ENCODE results near the gene GRIK4. TPM values are rescaled to one million over a fixed set of nuclear protein-coding genes. Genes with fewer than 3 reads are reported as not detected.

The GRIK4 gene
- total RNA-seq, 1 experiment from 2014 or later, result not detected

DNA sequence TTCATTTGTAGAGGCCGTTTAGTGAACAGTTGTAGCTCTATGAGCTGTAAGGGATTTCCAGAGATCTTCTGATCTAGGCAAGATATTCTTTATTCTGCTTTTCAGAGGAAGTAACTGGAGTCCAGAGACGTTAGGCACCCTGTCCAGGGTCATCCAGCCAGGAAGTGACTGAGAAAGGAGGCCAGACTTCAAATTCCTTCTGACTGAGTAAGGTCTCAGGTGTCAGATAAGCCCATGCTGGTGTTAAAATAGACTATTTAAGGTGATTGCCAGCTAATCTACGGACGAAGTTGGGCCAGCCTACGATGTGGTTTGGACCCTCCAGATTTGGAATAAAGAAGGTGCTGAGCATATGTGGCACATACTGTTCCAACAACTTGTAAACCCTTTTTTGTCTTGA, 54.6 kb downstream of the GRIK4 start:
- Histone ChIP-seq H3K36me3 (ENCODE audit: low read depth) (no peaks in the 10 kb centered on the region), H3K4me3 (no peak overlapping the region), H3K79me2 (ENCODE audit: low read depth) (no peaks in the 10 kb centered on the region), H3K27ac (no peak overlapping the region), H3F3A (ENCODE audit: insufficient read depth, low read depth) (peaks cover 5% of the 10 kb centered on the region; the same call in 1 of the 2 replicates), H3K27me3 (ENCODE audit: insufficient read depth, low read depth) (0 out of 2 replicates have a peak, but pooled peaks cover 3% of the 10 kb centered on the region), H3K9me3 (ENCODE audit: insufficient read depth, low read depth) (no peaks in the 10 kb centered on the region), H3K4me2 (peak overlapping the region; percentile 45), H3K4me1 (replicated peaks; ENCODE audit: insufficient read depth) (peaks cover 13% of the 10 kb centered on the region), H2AFZ (no peak overlapping the region), H3K9me2 (ENCODE audit: insufficient read depth) (no peaks in the 10 kb centered on the region), H4K20me1 (ENCODE audit: insufficient read depth) (no peaks in the 10 kb centered on the region)
- ChIA-PET CTCF (no interaction called here), POLR2A (ENCODE audit: unreplicated experiment) (no interaction called here)
- DNase-seq, result peak in 1 of 2 experiments; percentile 76
- no peak for TF ChIP-seq EZH2 (IDR thresholded peaks at IDR 0.05; ENCODE audit: low read depth)
- TF ChIP-seq, protein P1, sequence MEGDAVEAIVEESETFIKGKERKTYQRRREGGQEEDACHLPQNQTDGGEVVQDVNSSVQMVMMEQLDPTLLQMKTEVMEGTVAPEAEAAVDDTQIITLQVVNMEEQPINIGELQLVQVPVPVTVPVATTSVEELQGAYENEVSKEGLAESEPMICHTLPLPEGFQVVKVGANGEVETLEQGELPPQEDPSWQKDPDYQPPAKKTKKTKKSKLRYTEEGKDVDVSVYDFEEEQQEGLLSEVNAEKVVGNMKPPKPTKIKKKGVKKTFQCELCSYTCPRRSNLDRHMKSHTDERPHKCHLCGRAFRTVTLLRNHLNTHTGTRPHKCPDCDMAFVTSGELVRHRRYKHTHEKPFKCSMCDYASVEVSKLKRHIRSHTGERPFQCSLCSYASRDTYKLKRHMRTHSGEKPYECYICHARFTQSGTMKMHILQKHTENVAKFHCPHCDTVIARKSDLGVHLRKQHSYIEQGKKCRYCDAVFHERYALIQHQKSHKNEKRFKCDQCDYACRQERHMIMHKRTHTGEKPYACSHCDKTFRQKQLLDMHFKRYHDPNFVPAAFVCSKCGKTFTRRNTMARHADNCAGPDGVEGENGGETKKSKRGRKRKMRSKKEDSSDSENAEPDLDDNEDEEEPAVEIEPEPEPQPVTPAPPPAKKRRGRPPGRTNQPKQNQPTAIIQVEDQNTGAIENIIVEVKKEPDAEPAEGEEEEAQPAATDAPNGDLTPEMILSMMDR (conservative IDR thresholded peaks at IDR 0.05), result no peak
- intact Hi-C loops (cut with micrococcal nuclease; ENCODE audit: unreplicated experiment), result no loop called here
- no TSS peak for BruUV-seq (replicated peaks)

DNA sequence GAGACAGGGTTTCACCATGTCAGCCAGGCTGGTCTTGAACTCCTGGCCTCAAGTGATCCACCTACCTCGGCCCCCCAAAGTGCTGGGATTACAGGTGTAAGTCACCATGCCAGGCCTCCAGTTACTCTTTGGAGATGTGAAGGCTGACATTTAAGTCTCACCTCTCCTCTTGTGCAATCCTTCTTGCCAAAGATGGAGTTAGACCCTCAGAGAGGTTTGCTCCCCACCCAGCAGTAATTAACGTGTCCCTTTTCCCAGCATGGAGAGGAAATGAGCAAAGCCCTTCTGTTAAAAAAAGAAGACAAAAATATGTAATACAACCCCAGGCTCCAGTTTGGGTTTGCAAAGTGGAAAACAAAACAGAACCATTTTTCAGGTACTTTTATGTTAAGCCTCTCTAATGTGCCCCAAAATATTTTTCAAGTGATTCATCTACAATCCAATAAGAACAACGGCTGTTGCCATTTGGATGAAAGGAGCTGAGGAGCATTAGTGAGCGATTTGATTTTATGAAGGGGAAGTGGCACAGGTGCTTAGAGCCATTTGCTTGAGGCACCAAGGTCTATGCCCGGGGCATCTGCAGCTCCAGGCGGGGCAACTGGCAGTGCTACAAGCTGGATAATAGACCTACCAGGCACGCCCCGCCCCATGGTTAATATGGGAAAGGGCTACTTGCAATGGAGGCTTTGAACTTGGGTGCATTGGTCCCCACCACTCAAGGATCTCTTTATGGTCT, 57.2 kb downstream of the GRIK4 start:
- no peak for TF ChIP-seq EZH2 (IDR thresholded peaks at IDR 0.05; ENCODE audit: low read depth)
- TF ChIP-seq, protein P1 (conservative IDR thresholded peaks at IDR 0.05), result no peak
- peaks cover 5% of the 10 kb centered on the region; the same call in 1 of the 2 replicates for H3F3A ChIP-seq (ENCODE audit: insufficient read depth, low read depth)
- H3K4me3 ChIP-seq, result no peak overlapping the region
- no peaks in the 10 kb centered on the region for H4K20me1 ChIP-seq (ENCODE audit: insufficient read depth)
- ChIA-PET CTCF (no interaction called here), POLR2A (ENCODE audit: unreplicated experiment) (no interaction called here)
- no peak overlapping the region for H3K4me2 ChIP-seq
- no peaks in the 10 kb centered on the region for H3K9me3 ChIP-seq (ENCODE audit: insufficient read depth, low read depth)
- intact Hi-C loops (cut with micrococcal nuclease; ENCODE audit: unreplicated experiment), result no loop called here
- H3K36me3 ChIP-seq (ENCODE audit: low read depth), result no peaks in the 10 kb centered on the region
- H2AFZ ChIP-seq, result no peak overlapping the region
- H3K9me2 ChIP-seq (ENCODE audit: insufficient read depth), result no peaks in the 10 kb centered on the region
- BruUV-seq (replicated peaks), result no TSS peak
- H3K4me1 ChIP-seq (replicated peaks; ENCODE audit: insufficient read depth), result peaks cover 13% of the 10 kb centered on the region
- DNase-seq, result no peak
- no peaks in the 10 kb centered on the region for H3K79me2 ChIP-seq (ENCODE audit: low read depth)
- H3K27ac ChIP-seq, result no peak overlapping the region
- peaks cover 25% of the 10 kb centered on the region for H3K27me3 ChIP-seq (ENCODE audit: insufficient read depth, low read depth)

DNA sequence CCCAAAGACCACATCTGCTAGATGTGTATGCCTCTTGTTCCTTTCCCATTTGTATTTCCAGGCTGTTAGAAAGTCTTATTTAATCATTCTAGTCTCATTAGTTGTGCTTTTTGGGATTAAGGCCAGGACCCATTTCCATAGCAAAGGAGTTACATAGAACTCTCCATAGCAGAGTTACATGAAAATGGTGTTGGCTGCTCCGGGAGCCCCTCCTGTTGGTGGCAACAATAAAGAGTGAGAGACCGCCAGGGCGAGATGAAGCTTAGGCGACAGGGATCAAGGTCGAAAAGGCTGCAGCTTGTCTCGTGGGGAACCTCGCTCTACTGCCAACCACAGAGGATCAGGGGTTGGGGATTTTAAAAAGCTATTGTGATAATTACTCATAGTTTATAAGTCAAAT, 58.3 kb downstream of the GRIK4 start:
- Histone ChIP-seq H3K4me1 (replicated peaks; ENCODE audit: insufficient read depth) (peaks cover 13% of the 10 kb centered on the region), H3K4me3 (no peak overlapping the region), H3K9me2 (ENCODE audit: insufficient read depth) (no peaks in the 10 kb centered on the region), H3K79me2 (ENCODE audit: low read depth) (no peaks in the 10 kb centered on the region), H3K27me3 (ENCODE audit: insufficient read depth, low read depth) (peaks cover 36% of the 10 kb centered on the region), H3K9me3 (ENCODE audit: insufficient read depth, low read depth) (no peaks in the 10 kb centered on the region), H3K36me3 (ENCODE audit: low read depth) (no peaks in the 10 kb centered on the region), H2AFZ (no peak overlapping the region), H3K4me2 (no peak overlapping the region), H3F3A (ENCODE audit: insufficient read depth, low read depth) (peaks cover 5% of the 10 kb centered on the region; the same call in 1 of the 2 replicates), H4K20me1 (ENCODE audit: insufficient read depth) (no peaks in the 10 kb centered on the region), H3K27ac (no peak overlapping the region)
- no peak for DNase-seq
- TF ChIP-seq EZH2 (IDR thresholded peaks at IDR 0.05; ENCODE audit: low read depth), result no peak
- TF ChIP-seq, protein P1 (conservative IDR thresholded peaks at IDR 0.05), result no peak
- BruUV-seq (replicated peaks), result no TSS peak
- intact Hi-C loops (cut with micrococcal nuclease; ENCODE audit: unreplicated experiment), result no loop called here
- ChIA-PET POLR2A (ENCODE audit: unreplicated experiment) (no interaction called here), CTCF (no interaction called here)
